WTC11 (cell line): ENCODE measurements around the gene DYNLRB1. TPM values are rescaled to one million over a fixed set of nuclear protein-coding genes. Genes with fewer than 3 reads are reported as not detected.
"Not testable (repeated sequence)": the region's sequence is repeated elsewhere in the genome, so short reads cannot be mapped to it uniquely, and the experiment has no call there.

ENCODE experiments used
- ATAC-seq: fragments of 200-7000 bp; cut with Tn5 transposase; 2 replicates; pipeline ENCODE4 v1.10.0; 2021; ENCODE audit warnings: mild to moderate bottlenecking, moderate library complexity
- CTCF ChIA-PET: fragments of 300-600 bp; sonication (Branson Sonifier 250); formaldehyde crosslinking; loops from one replicate; lab custom pipeline; 2021; ENCODE audit warnings: antibody characterized with exemption; lab: Charles Lee
- POLR2A ChIA-PET: fragments of 350-600 bp; sonication (Branson Sonifier 250); formaldehyde crosslinking; loops from one replicate; lab custom pipeline; 2021; ENCODE audit warnings: antibody characterized with exemption; lab: Charles Lee
- DNase-seq: peaks from one replicate; pipeline ENCODE4 v3.0.0; 2021; ENCODE audit warnings: low spot score
- H3K27ac Mint-ChIP-seq: 2 replicates; pipeline ENCODE4 v1.8.0; 2021; ENCODE audit warnings: mixed read lengths
- H3K27me3 Mint-ChIP-seq: 2 replicates; pipeline ENCODE4 v1.8.0; 2021; ENCODE audit warnings: low read depth, mild to moderate bottlenecking, moderate library complexity, mixed read lengths
- H3K36me3 Mint-ChIP-seq: 2 replicates; pipeline ENCODE4 v1.8.0; 2021; ENCODE audit warnings: mixed read lengths
- H3K4me1 Mint-ChIP-seq: 2 replicates; pipeline ENCODE4 v1.8.0; 2022; ENCODE audit warnings: mixed read lengths
- H3K4me3 Mint-ChIP-seq: 2 replicates; pipeline ENCODE4 v1.8.0; 2021; ENCODE audit warnings: mild to moderate bottlenecking, moderate library complexity, mixed read lengths
- H3K9me3 Mint-ChIP-seq: 2 replicates; pipeline ENCODE4 v1.8.0; 2021; ENCODE audit warnings: mixed read lengths
- AFF4 ChIP-seq: sonication (generic); formaldehyde crosslinking; IDR thresholded peaks from 2 replicates; pipeline ENCODE4 v1.8.1; 2023; ENCODE audit warnings: mild to moderate bottlenecking, missing genetic modification reagents, borderline replicate concordance
- ATF1 ChIP-seq: sonication (generic); formaldehyde crosslinking; IDR thresholded peaks from 2 replicates; pipeline ENCODE4 v1.8.1; 2023; ENCODE audit warnings: mild to moderate bottlenecking, moderate library complexity, missing genetic modification reagents
- ATF2 ChIP-seq: sonication (generic); formaldehyde crosslinking; IDR thresholded peaks from 2 replicates; pipeline ENCODE4 v1.8.1; 2022; ENCODE audit warnings: low read depth, missing genetic modification reagents, borderline replicate concordance
- ETV6 ChIP-seq: sonication (generic); formaldehyde crosslinking; IDR thresholded peaks from 2 replicates; pipeline ENCODE4 v1.8.1; 2022; ENCODE audit warnings: mild to moderate bottlenecking, missing genetic modification reagents
- FOXJ3 ChIP-seq: sonication (generic); formaldehyde crosslinking; IDR thresholded peaks from 2 replicates; pipeline ENCODE4 v1.9.0; 2021; ENCODE audit warnings: missing genetic modification reagents, mild to moderate bottlenecking, borderline replicate concordance
- FOXP1 ChIP-seq: sonication (generic); formaldehyde crosslinking; IDR thresholded peaks from 2 replicates; pipeline ENCODE4 v1.8.0; 2022; ENCODE audit warnings: missing genetic modification reagents, mild to moderate bottlenecking, moderate library complexity, borderline replicate concordance
- FOXP4 ChIP-seq: sonication (generic); formaldehyde crosslinking; IDR thresholded peaks from 2 replicates; pipeline ENCODE4 v1.8.0; 2022; ENCODE audit warnings: mild to moderate bottlenecking, missing genetic modification reagents
- GABPB1 ChIP-seq: sonication (generic); formaldehyde crosslinking; IDR thresholded peaks from 2 replicates; pipeline ENCODE4 v1.8.1; 2023; ENCODE audit warnings: mild to moderate bottlenecking, missing genetic modification reagents
- HMGA2 ChIP-seq: fragments of 250-450 bp; sonication (Bioruptor Pico); IDR thresholded peaks from 2 replicates; pipeline ENCODE4 v1.4.0; 2021; ENCODE audit warnings: mild to moderate bottlenecking, moderate library complexity
- IRF2 ChIP-seq: sonication (generic); formaldehyde crosslinking; IDR thresholded peaks from 2 replicates; pipeline ENCODE4 v1.8.0; 2022; ENCODE audit warnings: low read depth, missing genetic modification reagents, borderline replicate concordance
- NFE2L1 ChIP-seq: sonication (generic); formaldehyde crosslinking; IDR thresholded peaks from 2 replicates; pipeline ENCODE4 v1.8.1; 2023; ENCODE audit warnings: missing genetic modification reagents
- NR3C1 ChIP-seq: sonication (generic); formaldehyde crosslinking; conservative IDR thresholded peaks from 2 replicates; pipeline ENCODE4 v1.8.1; 2023; ENCODE audit warnings: low read depth, mild to moderate bottlenecking, missing genetic modification reagents
- RORB ChIP-seq: fragments of 250-450 bp; sonication (Bioruptor Pico); IDR thresholded peaks from 2 replicates; pipeline ENCODE4 v1.9.0; 2021; ENCODE audit warnings: mild to moderate bottlenecking
- SP1 ChIP-seq: sonication (generic); formaldehyde crosslinking; conservative IDR thresholded peaks from 2 replicates; pipeline ENCODE4 v1.8.1; 2022; ENCODE audit warnings: missing genetic modification reagents
- TCF7 ChIP-seq: sonication (generic); formaldehyde crosslinking; IDR thresholded peaks from 2 replicates; pipeline ENCODE4 v1.8.0; 2022; ENCODE audit warnings: mild to moderate bottlenecking, low read depth, missing genetic modification reagents, moderate library complexity
- USF1 ChIP-seq: sonication (generic); formaldehyde crosslinking; IDR thresholded peaks from 2 replicates; pipeline ENCODE4 v1.8.0; 2022; ENCODE audit warnings: mild to moderate bottlenecking, missing genetic modification reagents
- USF2 ChIP-seq: sonication (generic); formaldehyde crosslinking; IDR thresholded peaks from 2 replicates; pipeline ENCODE4 v1.8.1; 2023; ENCODE audit warnings: mild to moderate bottlenecking, missing genetic modification reagents, moderate library complexity
- ZNF532 ChIP-seq: fragments of 250-450 bp; sonication (Bioruptor Pico); IDR thresholded peaks from 2 replicates; pipeline ENCODE4 v1.9.0; 2021; ENCODE audit warnings: mild to moderate bottlenecking, borderline replicate concordance
- ZNF671 ChIP-seq: fragments of 250-450 bp; sonication (Bioruptor Pico); IDR thresholded peaks from 2 replicates; pipeline ENCODE4 v1.8.0; 2021; ENCODE audit warnings: mild to moderate bottlenecking
- total RNA-seq: library from RNA; stranded (reverse); gene quantifications from 3 replicates; pipeline ENCODE4 v1.2.3, GENCODE V29; 2021

Gene DYNLRB1
- total RNA-seq, 1 experiment from 2014 or later: 99.3 TPM

- ATAC-seq: no peak
- peaks cover 6% of the 10 kb centered on the region for H3K36me3 Mint-ChIP-seq
- ChIA-PET CTCF (no interaction called here), POLR2A (no interaction called here)
- TF ChIP-seq NR3C1: no peak
- no peak for TF ChIP-seq USF2 (CRISPR knock-in tag)
- TF ChIP-seq TCF7 (CRISPR knock-in tag): no peak
- no peak for TF ChIP-seq IRF2 (CRISPR knock-in tag)
- no peak for TF ChIP-seq NFE2L1
- no peak for TF ChIP-seq ETV6 (CRISPR knock-in tag)
- no peak for TF ChIP-seq SP1
- TF ChIP-seq AFF4 (CRISPR knock-in tag): no peak
- TF ChIP-seq ATF2 (CRISPR knock-in tag): no peak
- no peak for TF ChIP-seq FOXP1 (CRISPR knock-in tag)
- TF ChIP-seq ATF1 (CRISPR knock-in tag): no peak
- no peak for TF ChIP-seq RORB (CRISPR knock-in tag)
- TF ChIP-seq FOXJ3 (CRISPR knock-in tag): no peak
- no peak for TF ChIP-seq USF1
- TF ChIP-seq GABPB1 (CRISPR knock-in tag): no peak
- no peak for TF ChIP-seq FOXP4 (CRISPR knock-in tag)
- no peak for TF ChIP-seq ZNF532 (CRISPR knock-in tag)
- TF ChIP-seq HMGA2: no peak
- TF ChIP-seq ZNF671 (CRISPR knock-in tag): no peak
- no peaks in the 10 kb centered on the region for H3K9me3 Mint-ChIP-seq
- no peak for DNase-seq
- H3K27ac Mint-ChIP-seq: no peak overlapping the region
- H3K4me3 Mint-ChIP-seq: no peak overlapping the region
- H3K4me1 Mint-ChIP-seq: peaks cover 14% of the 10 kb centered on the region
- no peaks in the 10 kb centered on the region for H3K27me3 Mint-ChIP-seq
Measured at GRCh38 chr20:34512955-34513419, 3.2 kb upstream of the DYNLRB1 start.

- CTCF ChIA-PET: interaction anchor here (1.0 to 4.2 kb wide), 2 partner anchors 9 to 202 kb away, joined by 3 to 60 read pairs; no protein-coding TSS in a partner anchor
- H3K36me3 Mint-ChIP-seq, H3K27me3 Mint-ChIP-seq, H3K4me3 Mint-ChIP-seq, ATAC-seq, H3K9me3 Mint-ChIP-seq, DNase-seq, POLR2A ChIA-PET: not testable (repeated sequence)
- peak overlapping the region; percentile 86; the same call in 1 of the 2 replicates for H3K27ac Mint-ChIP-seq
- H3K4me1 Mint-ChIP-seq: peaks cover 20% of the 10 kb centered on the region
Measured at GRCh38 chr20:34514034-34514433, 2.2 kb upstream of the DYNLRB1 start.
